Stimulated activated CD4-positive, alpha-beta T cell treated with anti-CD3 and anti-CD28 coated beads, Interleukin-12 subunit alpha, Interleukin-12 subunit beta, amount 100 ng/mL, for 4 hours (primary cell): ENCODE measurements around the gene F2R.
"Not testable (repeated sequence)": the region's sequence is repeated elsewhere in the genome, so short reads cannot be mapped to it uniquely, and the experiment has no call there.

Experiments used
- DNase-seq: peaks from one replicate; pipeline ENCODE4 v3.0.0-alpha.2; 2020

The F2R gene

GRCh38 chr5:76762484-76762883 lies 46.6 kb downstream of the F2R start:
- no peak for DNase-seq

- no peak for DNase-seq
These were observed 47.2 kb downstream of the F2R start for GRCh38 chr5:76763136-76763535.

GRCh38 chr5:76764374-76764773 lies 48.4 kb downstream of the F2R start:
- DNase-seq = no peak

GRCh38 chr5:76765249-76765648 lies 49.3 kb downstream of the F2R start:
- DNase-seq = no peak

- DNase-seq = no peak
These were observed 50.8 kb downstream of the F2R start for GRCh38 chr5:76766746-76767145.

- DNase-seq = not testable (repeated sequence)
These were observed 55.1 kb downstream of the F2R start for GRCh38 chr5:76771041-76771440.

GRCh38 chr5:76771705-76772405 lies 55.9 kb downstream of the F2R start:
- DNase-seq = no peak

- DNase-seq = no peak
These were observed 60.0 kb downstream of the F2R start for GRCh38 chr5:76775921-76776320.

GRCh38 chr5:76776391-76776790 lies 60.5 kb downstream of the F2R start:
- no peak for DNase-seq

- not testable (repeated sequence) for DNase-seq
These were observed 64.7 kb downstream of the F2R start for GRCh38 chr5:76780616-76781015.

- no peak for DNase-seq
These were observed 65.8 kb downstream of the F2R start for GRCh38 chr5:76781775-76782174.

GRCh38 chr5:76782444-76782843 lies 66.5 kb downstream of the F2R start:
- DNase-seq = no peak
